Measurements from ENCODE around the gene NDUFAF5.

- no peak for TF ChIP-seq POLR2A (IDR thresholded peaks at IDR 0.05)
- no peak for TF ChIP-seq CTCF (IDR thresholded peaks at IDR 0.05)
These were observed 35.0 kb upstream of the NDUFAF5 start for GRCh38 chr20:13749811-13750210.

Measured in transverse colon (tissue), 3 donors.